T-helper 9 cell (primary cell): ENCODE data around the gene ATP2C2.
"Not testable (repeated sequence)": the region's sequence is repeated elsewhere in the genome, so short reads cannot be mapped to it uniquely, and the experiment has no call there.

Experiments used
- DNase-seq: peaks from one replicate; pipeline ENCODE4 v3.0.0-alpha.2; 2020
- total RNA-seq, 2 donors: gene quantifications; one replicate each; lab custom pipeline; 2026; lab: John Stamatoyannopoulos, UW

ATP2C2 gene
- total RNA-seq: 0 reads per million in 2 donors

DNA sequence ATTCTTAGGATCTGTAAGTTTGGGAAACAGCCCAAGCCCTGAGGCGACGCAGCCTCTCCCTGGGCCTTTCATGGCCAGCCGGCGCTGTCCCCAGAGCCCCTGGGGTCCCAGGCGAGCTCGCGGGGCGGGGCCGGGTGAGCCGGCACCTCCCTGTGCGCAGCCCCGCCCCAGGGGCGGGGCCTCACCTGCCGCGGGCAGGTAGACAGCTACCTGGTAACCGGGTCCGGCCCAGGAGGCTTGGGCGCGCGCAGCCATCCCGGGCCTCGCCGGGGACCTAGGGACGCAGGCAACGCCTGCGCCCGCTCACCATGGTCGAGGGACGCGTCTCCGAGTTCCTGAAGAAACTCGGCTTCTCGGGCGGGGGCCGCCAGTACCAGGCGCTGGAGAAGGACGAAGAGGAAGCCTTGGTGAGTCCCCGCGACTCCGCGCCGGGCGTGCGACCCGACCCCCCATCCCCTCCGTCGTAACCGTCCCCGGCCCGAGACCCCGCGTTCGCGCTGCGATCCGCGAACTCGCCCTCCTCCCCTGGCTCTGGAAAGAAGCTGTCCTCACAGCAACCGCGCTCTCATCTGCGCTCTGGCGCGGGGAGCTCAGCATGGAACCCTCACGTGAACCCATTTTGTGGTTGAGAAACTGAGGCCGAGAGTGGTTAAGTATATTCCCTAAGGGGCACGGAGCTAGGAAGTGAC lies at the start of gene ATP2C2:
Gene ATP2C2, plus strand, starts transcription at position 231 of the 689 bp plus-strand sequence. Its CDS starts 78 bp downstream, at position 309.
- no peak for DNase-seq

- no peak for DNase-seq
Measured at GRCh38 chr16:84319146-84319760, 49.1 kb upstream of the ATP2C2 start.

DNA sequence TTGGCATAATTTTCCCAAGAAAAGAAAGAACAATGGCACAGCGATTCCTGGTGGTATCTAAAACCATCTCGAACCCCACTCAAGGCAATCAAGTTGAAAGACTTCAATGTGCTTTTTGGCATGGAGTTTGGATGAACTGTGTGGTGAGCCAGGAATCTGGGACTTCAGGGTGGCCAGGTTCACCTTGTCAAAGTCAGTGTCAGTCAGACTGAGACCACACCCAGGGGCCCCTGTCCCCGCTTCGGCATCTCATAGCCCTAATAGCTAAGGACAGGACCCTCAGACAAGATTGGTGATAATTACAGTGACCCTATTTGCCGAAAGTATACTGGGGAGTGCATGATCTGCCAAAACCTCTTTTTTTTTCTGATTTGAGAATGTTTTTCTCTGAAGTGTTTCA lies 47.8 kb upstream of the ATP2C2 start:
- no peak for DNase-seq

DNA sequence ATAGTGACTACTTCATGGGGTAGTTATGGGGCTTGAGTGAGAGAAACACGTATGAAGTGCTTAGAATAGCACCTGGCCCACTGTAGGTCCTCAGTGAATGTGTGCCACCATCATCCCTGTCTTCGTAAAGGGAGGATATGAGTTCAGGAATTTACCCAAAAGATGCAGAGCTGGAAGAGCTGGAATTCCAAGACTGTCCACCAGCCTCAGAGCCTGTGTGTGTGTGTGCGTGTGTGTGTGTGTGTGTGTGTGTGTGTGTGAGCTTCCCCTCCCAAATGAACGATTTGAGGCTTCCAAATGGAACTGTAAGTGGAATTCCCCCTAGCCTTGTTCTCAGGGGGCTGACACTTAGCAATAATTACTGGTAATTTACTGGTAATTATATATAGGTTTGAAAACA lies 46.4 kb upstream of the ATP2C2 start:
- no peak for DNase-seq

DNA sequence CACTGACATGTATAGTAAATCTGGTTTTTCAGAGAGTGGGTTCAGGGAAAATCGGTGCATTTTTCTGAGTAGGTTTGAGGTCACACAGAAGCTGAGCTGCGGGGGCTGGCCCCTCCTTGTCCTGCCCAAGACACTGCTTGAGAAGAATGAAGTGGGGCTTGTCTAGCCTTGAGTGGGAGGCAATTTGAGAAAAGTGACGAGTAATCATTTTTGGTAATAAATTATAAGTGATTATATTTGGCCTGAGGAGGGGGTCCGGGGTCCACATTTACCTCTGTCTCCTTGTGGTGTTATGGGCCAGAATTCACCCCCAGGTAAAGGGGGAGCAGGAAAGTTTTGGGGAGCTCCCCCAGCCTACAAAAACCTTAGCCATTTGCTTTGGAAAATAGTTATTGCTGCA lies 45.6 kb upstream of the ATP2C2 start:
- DNase-seq: no peak

DNA sequence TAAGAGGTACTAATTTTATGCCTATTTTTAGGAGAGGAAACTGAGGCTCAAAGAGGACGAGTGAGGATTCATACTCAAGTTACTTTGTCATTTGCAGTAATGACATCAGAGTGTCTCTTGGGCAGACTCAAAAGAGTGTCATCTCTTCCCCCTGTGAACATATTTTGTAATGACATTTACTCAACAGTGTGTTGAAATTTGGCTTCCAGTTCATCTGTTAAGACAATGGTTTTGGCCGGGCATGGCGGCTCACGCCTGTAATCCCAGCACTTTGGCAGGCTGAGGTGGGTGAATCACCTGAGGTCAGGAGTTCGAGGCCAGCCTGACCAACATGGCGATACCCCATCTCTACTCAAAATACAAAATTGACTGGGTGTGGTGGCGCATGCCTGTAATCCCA lies 44.7 kb upstream of the ATP2C2 start:
- DNase-seq: no peak

GRCh38 chr16:84324434-84325262 lies 43.7 kb upstream of the ATP2C2 start:
- no peak for DNase-seq

GRCh38 chr16:84326545-84326944 lies 41.8 kb upstream of the ATP2C2 start:
- DNase-seq: no peak

DNA sequence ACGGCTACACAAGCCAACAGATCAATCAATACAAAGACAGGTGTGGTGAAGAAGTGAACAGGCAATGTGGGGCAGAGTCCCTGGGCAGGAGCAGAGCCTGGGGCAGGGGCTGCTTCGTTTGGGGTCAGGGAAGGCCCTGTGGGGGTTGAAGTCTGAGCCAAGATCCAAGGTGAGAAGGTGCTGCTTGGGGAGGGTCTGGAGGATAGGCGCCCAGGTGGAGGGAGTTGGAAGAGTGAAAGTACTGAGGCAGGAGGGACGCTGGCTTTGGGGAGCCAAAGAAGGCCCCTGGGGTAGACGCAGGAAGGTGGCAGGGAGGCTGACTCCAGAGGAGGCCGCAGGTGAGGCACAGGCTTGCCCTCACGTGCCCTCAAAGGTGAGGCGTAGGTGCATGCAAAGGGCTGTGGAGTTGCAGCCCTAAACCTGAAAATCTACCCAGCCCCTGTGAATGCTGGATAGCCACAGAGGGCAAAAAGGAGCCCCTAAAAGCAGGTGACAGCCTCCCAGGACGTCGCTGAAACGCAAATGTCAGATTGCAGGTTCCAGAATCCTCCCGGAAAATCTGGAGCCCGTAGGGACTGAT lies 40.3 kb upstream of the ATP2C2 start:
- no peak for DNase-seq

DNA sequence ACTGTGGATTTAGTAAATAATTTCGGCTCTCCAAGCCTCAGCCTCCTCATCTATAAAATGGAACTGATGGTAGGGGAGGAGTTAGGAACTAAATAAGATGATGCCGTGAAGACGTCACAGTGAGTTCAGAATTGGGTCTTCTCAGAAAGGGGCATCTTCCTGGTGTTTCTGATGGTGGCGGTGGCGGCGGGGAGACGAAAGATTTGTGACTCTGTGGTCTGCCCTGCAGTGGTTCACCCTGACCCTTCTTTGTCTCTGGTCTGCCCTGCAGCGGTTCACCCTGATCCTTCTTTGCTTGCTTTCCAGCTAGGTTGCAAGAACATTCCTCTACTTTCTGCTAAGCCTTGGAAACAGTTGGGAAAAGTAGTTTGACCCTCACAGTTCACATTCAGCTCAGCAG lies 39.3 kb upstream of the ATP2C2 start:
- no peak for DNase-seq

DNA sequence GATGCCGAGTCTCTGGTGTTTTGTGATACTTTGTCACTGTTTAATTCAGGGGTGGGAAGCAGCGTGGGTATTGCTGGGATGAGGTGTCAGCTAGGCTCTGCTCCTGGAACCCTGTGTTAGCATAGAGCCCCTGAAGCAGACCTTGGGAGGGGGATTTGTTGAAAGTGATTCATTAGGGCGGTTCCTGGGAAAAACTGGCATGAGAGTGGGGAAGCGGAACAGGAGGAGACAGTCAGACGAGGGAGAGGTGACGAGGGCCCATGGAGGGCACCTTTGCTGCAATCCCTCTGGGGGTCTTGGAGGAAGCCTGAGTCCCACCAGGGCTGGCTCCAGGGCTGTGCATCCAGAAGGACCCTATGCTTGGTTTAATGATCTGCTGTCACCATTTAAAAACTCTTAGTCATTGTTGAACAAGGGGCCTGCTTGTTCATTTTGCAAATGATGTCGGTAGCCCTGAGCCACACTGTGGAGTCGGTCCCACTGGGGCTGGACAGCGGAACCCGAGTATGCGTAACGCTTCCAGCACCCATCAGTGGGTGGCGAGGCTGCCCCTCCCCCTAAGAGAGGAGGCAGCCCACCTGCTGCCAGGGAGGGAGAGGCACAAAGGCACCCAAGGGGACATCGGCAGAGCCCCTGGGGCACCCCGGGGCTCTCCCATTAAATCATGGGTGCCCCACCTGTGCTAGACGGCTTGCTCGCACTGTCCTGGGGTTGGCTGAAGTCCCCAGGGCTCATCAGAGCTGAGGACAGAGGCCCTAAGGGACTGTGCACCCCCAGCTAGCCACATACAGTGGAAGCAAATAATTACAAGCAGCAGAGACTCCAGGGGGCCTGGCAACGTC lies 38.3 kb upstream of the ATP2C2 start:
- DNase-seq: no peak

GRCh38 chr16:84330685-84331050 lies 37.7 kb upstream of the ATP2C2 start:
- DNase-seq: no peak

GRCh38 chr16:84331998-84332780 lies 36.1 kb upstream of the ATP2C2 start:
- no peak for DNase-seq

- DNase-seq: no peak
Measured at GRCh38 chr16:84332975-84333684, 35.2 kb upstream of the ATP2C2 start.

DNA sequence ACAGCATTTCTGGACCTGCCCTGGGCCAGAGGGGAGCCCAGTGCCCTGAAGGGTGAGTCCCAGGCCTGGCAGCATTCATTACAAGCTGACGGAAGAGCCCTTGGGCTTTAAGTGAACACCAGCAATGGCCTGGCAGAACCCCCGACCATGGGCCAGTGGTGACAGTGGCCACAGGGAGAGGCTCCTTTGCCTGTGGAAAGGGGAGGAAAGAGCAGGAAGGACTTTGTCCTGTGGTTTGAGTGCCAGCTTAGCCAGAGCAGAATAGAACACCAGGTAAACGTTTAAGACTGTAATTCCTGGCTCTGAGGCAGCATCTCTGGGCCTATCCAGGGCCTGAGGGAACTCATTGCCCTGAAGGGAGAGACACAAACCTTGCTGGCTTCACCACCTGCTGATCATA lies 34.3 kb upstream of the ATP2C2 start:
- DNase-seq: no peak

DNA sequence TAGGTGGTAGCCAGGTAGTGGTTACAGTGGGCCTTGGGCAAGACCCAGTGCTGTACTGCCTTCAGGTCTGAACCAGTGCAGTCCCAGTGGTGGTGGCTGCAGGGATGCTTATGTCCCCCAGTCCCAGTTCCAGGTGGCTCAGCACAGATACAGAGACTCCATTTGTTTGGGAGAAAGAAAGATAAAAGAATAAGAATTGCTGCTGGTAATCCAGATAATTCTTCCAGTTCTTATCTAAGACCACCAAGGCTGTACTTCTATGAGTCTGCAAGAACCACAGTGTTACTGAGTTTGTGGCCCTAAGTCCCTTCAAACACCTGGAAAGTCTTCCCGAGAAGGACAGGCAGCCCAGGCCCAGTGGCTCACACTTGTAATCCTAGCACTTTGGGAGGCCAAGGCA lies 33.9 kb upstream of the ATP2C2 start:
- DNase-seq: no peak

- DNase-seq: not testable (repeated sequence)
Measured at GRCh38 chr16:84337236-84337635, 31.1 kb upstream of the ATP2C2 start.

DNA sequence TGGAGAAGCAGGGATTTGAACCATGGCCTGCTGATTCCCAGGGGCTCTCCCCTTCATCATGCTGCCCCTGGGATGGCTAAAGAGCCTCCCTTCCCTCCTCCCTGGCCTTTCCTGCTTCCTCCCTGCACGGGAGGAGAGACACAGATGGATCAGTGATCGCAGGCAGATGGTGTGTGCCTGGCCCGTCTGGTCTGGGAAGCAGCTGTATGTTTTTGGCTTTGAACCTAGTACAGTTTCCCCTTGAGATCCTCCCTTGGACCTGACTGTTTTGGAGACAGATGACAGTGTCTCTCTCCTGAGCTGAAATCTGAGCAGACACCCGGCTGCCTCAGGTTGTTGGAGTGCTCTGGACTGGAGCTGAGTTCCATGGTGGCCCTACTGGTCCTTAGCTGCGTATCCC lies 29.0 kb upstream of the ATP2C2 start:
- no peak for DNase-seq

DNA sequence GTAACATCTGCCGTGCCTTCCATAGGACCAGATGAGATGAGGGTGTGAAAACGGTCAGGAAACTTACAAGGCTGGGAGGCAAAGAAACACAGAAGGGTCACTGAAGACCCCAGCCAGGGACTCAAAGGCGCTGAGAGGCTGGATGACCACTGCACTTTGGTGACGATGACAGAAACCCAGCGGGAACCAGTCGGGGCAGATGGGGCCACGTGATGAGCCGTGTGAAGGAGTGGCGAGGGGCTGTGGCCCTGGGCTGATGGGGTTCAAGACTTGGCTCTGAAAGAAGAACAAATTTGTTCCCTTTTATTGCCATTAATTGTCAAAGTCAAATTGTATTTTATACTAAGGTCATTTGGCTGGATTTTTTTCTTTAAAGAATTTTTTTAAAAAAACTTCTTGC lies 28.6 kb upstream of the ATP2C2 start:
- no peak for DNase-seq

GRCh38 chr16:84340325-84341040 lies 27.9 kb upstream of the ATP2C2 start:
- DNase-seq: no peak
